ENCODE results near the gene RNF112. TPM values are rescaled to one million over a fixed set of nuclear protein-coding genes. Genes with fewer than 3 reads are reported as not detected.
"Not testable (repeated sequence)": the region's sequence is repeated elsewhere in the genome, so short reads cannot be mapped to it uniquely, and the experiment has no call there.

Gene RNF112
- total RNA-seq, 1 donor from 2014 or later, result 0.86 TPM

DNA sequence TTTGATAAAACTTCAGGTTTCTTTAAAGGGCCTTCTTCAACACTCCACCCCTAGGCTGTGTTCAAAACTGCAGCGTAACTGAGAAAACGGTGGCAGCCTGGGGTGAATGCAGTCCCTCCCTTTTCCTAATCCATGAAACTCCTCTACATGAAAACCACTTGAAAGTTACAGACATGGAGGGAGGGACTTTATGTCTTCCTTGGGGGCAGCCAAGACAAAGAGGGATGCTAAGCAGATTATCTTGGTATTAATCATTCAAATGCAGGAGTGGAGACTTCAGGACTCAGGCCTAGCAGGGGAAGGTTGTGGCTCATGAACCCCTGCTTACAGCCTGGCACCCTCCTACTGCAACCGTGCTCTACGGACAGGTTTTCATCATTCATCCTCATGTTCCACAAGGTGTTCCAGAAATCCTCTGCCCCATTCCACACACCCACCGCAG, 46.8 kb downstream of the RNF112 start:
- H3K27me3 ChIP-seq, result no peaks in the 10 kb centered on the region
- H3K4me2 ChIP-seq, result peak overlapping the region; percentile 42
- H3K4me1 ChIP-seq, result peaks cover 62% of the 10 kb centered on the region
- peak; percentile 62 for DNase-seq (ENCODE audit: low spot score)
- H3K79me2 ChIP-seq (ENCODE audit: low read depth), result no peaks in the 10 kb centered on the region
- Mint-ChIP-seq H3K4me1 (peaks cover 53% of the 10 kb centered on the region), H3K9me3 (no peaks in the 10 kb centered on the region), H3K36me3 (no peaks in the 10 kb centered on the region), H3K27ac (peak overlapping the region; percentile 64), H3K27me3 (ENCODE audit: insufficient read depth, low read depth) (peaks cover 14% of the 10 kb centered on the region), H3K4me3 (no peak overlapping the region)
- no peak overlapping the region for H2AFZ ChIP-seq (replicated peaks)
- no peaks in the 10 kb centered on the region for H3K36me3 ChIP-seq
- peaks cover 66% of the 10 kb centered on the region for H3F3A ChIP-seq (ENCODE audit: low read depth)
- H3K9me3 ChIP-seq (ENCODE audit: low read depth), result no peaks in the 10 kb centered on the region
- no peak overlapping the region for H3K4me3 ChIP-seq
- no peak overlapping the region for H3K27ac ChIP-seq
- TF ChIP-seq EZH2 (IDR thresholded peaks at IDR 0.05), result no peak
- no peak for TF ChIP-seq EZH2phosphoT487 (IDR thresholded peaks at IDR 0.05)
- TF ChIP-seq, protein P1, sequence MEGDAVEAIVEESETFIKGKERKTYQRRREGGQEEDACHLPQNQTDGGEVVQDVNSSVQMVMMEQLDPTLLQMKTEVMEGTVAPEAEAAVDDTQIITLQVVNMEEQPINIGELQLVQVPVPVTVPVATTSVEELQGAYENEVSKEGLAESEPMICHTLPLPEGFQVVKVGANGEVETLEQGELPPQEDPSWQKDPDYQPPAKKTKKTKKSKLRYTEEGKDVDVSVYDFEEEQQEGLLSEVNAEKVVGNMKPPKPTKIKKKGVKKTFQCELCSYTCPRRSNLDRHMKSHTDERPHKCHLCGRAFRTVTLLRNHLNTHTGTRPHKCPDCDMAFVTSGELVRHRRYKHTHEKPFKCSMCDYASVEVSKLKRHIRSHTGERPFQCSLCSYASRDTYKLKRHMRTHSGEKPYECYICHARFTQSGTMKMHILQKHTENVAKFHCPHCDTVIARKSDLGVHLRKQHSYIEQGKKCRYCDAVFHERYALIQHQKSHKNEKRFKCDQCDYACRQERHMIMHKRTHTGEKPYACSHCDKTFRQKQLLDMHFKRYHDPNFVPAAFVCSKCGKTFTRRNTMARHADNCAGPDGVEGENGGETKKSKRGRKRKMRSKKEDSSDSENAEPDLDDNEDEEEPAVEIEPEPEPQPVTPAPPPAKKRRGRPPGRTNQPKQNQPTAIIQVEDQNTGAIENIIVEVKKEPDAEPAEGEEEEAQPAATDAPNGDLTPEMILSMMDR (IDR thresholded peaks at IDR 0.05), result no peak
- no peak overlapping the region for H3K9ac ChIP-seq
- no peaks in the 10 kb centered on the region for H4K20me1 ChIP-seq (ENCODE audit: low read depth)

DNA sequence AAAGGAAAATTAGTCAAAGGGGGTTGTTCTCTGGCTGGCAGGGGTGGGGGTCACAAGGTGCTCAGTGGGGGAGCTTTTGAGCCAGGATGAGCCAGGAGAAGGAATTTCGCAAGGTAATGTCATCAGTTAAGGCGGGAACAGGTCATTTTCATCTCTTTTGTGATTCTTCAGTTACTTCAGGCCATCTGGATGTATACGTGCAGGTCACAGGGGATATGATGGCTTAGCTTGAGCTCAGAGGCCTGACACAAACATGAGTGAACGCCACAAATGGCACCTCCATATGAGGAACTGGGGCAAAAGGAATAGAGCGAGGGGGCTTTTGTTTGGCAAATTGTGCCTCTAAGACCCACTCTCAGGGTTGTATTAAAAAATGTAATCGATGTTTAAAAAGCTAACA, 47.4 kb downstream of the RNF112 start:
- H3F3A ChIP-seq (ENCODE audit: low read depth), result peaks cover 67% of the 10 kb centered on the region
- H3K79me2 ChIP-seq (ENCODE audit: low read depth); H3K9ac ChIP-seq; H3K36me3 ChIP-seq; DNase-seq (ENCODE audit: low spot score); H3K9me3 Mint-ChIP-seq; H3K36me3 Mint-ChIP-seq; H3K27ac ChIP-seq; H4K20me1 ChIP-seq (ENCODE audit: low read depth); H3K9me3 ChIP-seq (ENCODE audit: low read depth); H3K4me3 Mint-ChIP-seq; H3K4me3 ChIP-seq; H3K27me3 ChIP-seq; H2AFZ ChIP-seq (replicated peaks): not testable (repeated sequence)
- peaks cover 62% of the 10 kb centered on the region for H3K4me1 ChIP-seq
- peaks cover 14% of the 10 kb centered on the region for H3K27me3 Mint-ChIP-seq (ENCODE audit: insufficient read depth, low read depth)
- peaks cover 57% of the 10 kb centered on the region for H3K4me1 Mint-ChIP-seq
- peak overlapping the region; percentile 64 for H3K27ac Mint-ChIP-seq
- H3K4me2 ChIP-seq, result peak overlapping the region; percentile 42

DNA sequence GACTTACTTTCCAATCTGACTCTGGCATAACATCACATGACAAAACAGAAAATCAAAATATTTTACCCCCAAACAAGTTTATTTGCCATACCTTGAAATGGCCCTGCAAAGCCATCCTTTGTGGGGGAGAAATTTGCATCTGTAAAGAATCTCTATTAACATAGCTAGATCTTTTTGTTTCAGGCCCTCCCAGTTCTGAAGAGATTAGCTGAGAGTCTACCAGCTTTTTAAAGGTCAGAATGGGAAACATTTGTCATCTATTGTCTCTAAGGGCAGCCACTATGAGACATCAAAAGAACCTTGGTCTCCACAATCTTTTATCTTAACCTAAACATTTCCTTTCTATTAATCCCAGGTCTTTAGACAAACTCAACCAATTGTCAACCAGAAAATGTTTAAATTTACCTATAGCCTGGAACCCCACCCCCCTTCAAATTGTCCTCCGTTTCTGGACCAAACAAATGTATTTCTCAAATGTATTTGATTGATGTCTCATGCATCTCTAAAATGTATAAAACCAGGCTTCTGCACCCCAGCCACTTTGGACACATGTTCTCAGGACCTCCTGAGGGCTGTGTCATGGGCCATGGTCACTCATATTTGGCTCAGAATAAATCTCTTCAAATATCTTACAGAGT, 48.1 kb downstream of the RNF112 start:
- peaks cover 14% of the 10 kb centered on the region for H3K27me3 Mint-ChIP-seq (ENCODE audit: insufficient read depth, low read depth)
- H3K9me3 Mint-ChIP-seq; H3K4me3 ChIP-seq; H3K27me3 ChIP-seq; H3K79me2 ChIP-seq (ENCODE audit: low read depth); H3K36me3 Mint-ChIP-seq; H3K27ac Mint-ChIP-seq; H3K9ac ChIP-seq; H3K9me3 ChIP-seq (ENCODE audit: low read depth); H4K20me1 ChIP-seq (ENCODE audit: low read depth); H3K36me3 ChIP-seq; H2AFZ ChIP-seq (replicated peaks): not testable (repeated sequence)
- Histone ChIP-seq H3K4me2 (peak overlapping the region; percentile 42), H3F3A (ENCODE audit: low read depth) (peaks cover 67% of the 10 kb centered on the region), H3K27ac (peak overlapping the region; percentile 59), H3K4me1 (peaks cover 62% of the 10 kb centered on the region)
- peak; percentile 43 for DNase-seq (ENCODE audit: low spot score)
- peak overlapping the region; percentile 39 for H3K4me3 Mint-ChIP-seq
- peaks cover 59% of the 10 kb centered on the region for H3K4me1 Mint-ChIP-seq

DNA sequence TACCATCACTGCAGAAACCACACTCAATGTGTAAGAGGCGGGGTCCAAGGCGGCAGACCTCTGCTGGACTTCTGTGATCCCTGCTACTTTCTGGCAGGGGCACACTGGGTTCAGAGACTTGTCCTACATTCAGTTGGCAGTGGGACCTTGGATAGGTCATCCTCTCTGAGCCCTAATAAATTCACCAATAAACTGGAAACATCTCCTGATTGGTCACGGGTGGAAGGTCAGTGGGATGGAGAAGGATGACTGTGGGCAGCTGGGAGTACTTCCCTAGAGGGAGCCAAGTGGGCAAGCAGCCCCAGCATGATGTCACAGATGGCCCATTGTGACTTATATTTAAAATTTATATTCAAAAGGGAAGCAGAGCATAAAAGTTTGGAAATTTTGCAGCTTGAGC, 49.7 kb downstream of the RNF112 start:
- H3K4me3 Mint-ChIP-seq, result no peak overlapping the region
- Histone ChIP-seq H3K27ac (no peak overlapping the region), H3F3A (ENCODE audit: low read depth) (peaks cover 79% of the 10 kb centered on the region), H4K20me1 (ENCODE audit: low read depth) (no peaks in the 10 kb centered on the region), H3K27me3 (no peaks in the 10 kb centered on the region), H2AFZ (replicated peaks) (no peak overlapping the region), H3K4me2 (peak overlapping the region; percentile 50), H3K9ac (no peak overlapping the region), H3K36me3 (no peaks in the 10 kb centered on the region), H3K4me3 (no peak overlapping the region), H3K9me3 (ENCODE audit: low read depth) (no peaks in the 10 kb centered on the region), H3K4me1 (peaks cover 74% of the 10 kb centered on the region), H3K79me2 (ENCODE audit: low read depth) (no peaks in the 10 kb centered on the region)
- H3K27me3 Mint-ChIP-seq (ENCODE audit: insufficient read depth, low read depth), result peaks cover 15% of the 10 kb centered on the region
- TF ChIP-seq EZH2phosphoT487 (IDR thresholded peaks at IDR 0.05), result no peak
- no peak for TF ChIP-seq EZH2 (IDR thresholded peaks at IDR 0.05)
- TF ChIP-seq, protein P1 (IDR thresholded peaks at IDR 0.05), result no peak
- H3K27ac Mint-ChIP-seq, result no peak overlapping the region
- no peak for DNase-seq (ENCODE audit: low spot score)
- H3K9me3 Mint-ChIP-seq, result no peaks in the 10 kb centered on the region
- H3K36me3 Mint-ChIP-seq, result no peaks in the 10 kb centered on the region
- peaks cover 64% of the 10 kb centered on the region for H3K4me1 Mint-ChIP-seq
